SU-DHL-6 (cell line): ENCODE results near the gene GNGT1.

Experiments used
- H2AFZ ChIP-seq: fragments of 200-600 bp; sonication (generic); 2 replicates; pipeline ENCODE4 v1.6.1; 2014; ENCODE audit warnings: low read depth, mild to moderate bottlenecking, moderate library complexity, mixed read lengths, antibody characterized with exemption, low read length; ENCODE audit not compliant: severe bottlenecking
- H3F3A ChIP-seq: fragments of 200-600 bp; shearing (Covaris generic); 2 replicates; pipeline ENCODE4 v1.6.0; 2016; ENCODE audit warnings: antibody characterized with exemption, mild to moderate bottlenecking; ENCODE audit not compliant: insufficient read depth
- H3K27ac ChIP-seq: fragments of 200-600 bp; sonication (generic); 2 replicates; pipeline ENCODE4 v1.5.1; 2016; ENCODE audit warnings: low read depth, mild to moderate bottlenecking, low read length, moderate library complexity, mixed read lengths
- H3K27me3 ChIP-seq: fragments of 200-600 bp; sonication (generic), shearing (Covaris generic); 2 replicates; pipeline ENCODE4 v1.6.0; 2014; ENCODE audit warnings: mild to moderate bottlenecking, low read length
- H3K36me3 ChIP-seq: fragments of 200-600 bp; sonication (generic); 2 replicates; pipeline ENCODE4 v1.6.1; 2014; ENCODE audit warnings: mild to moderate bottlenecking, low read length, mixed read lengths
- H3K4me2 ChIP-seq: fragments of 300-600, 200-600 bp; shearing (Covaris generic), sonication (generic); 2 replicates; pipeline ENCODE4 v1.6.0; 2014; ENCODE audit warnings: low read length, low read depth, mild to moderate bottlenecking; ENCODE audit not compliant: poor library complexity, severe bottlenecking
- H3K4me3 ChIP-seq: fragments of 200-600 bp; sonication (generic); 2 replicates; pipeline ENCODE4 v1.5.1; 2014; ENCODE audit warnings: antibody characterized with exemption, low read length, mild to moderate bottlenecking, mixed read lengths; ENCODE audit not compliant: insufficient read depth, poor library complexity, severe bottlenecking
- H3K79me2 ChIP-seq: fragments of 200-600 bp; sonication (generic); 2 replicates; pipeline ENCODE4 v1.6.1; 2014; ENCODE audit warnings: mild to moderate bottlenecking, low read length, moderate library complexity; ENCODE audit not compliant: insufficient read depth
- H3K9ac ChIP-seq: fragments of 200-600 bp; sonication (generic); 2 replicates; pipeline ENCODE4 v1.7.0; 2014; ENCODE audit warnings: mild to moderate bottlenecking, low read length
- H3K9me2 ChIP-seq: fragments of 200-600 bp; sonication (generic); replicated peaks from 2 replicates; pipeline ENCODE4 v1.6.1; 2014; ENCODE audit warnings: low read length; ENCODE audit not compliant: insufficient read depth
- H3K9me3 ChIP-seq: fragments of 200-600 bp; sonication (generic); 2 replicates; pipeline ENCODE4 v1.6.1; 2014; ENCODE audit warnings: low read length, mixed read lengths; ENCODE audit not compliant: insufficient read depth
- H4K20me1 ChIP-seq: fragments of 200-600 bp; sonication (generic); 2 replicates; pipeline ENCODE4 v1.6.1; 2014; ENCODE audit warnings: low read depth, mild to moderate bottlenecking, antibody characterized with exemption, low read length, moderate library complexity, mixed read lengths
- EZH2phosphoT487 ChIP-seq: fragments of 200-600 bp; sonication (generic), shearing (Covaris generic); conservative IDR thresholded peaks from 2 replicates; pipeline ENCODE4 v1.6.1; 2018; ENCODE audit warnings: mild to moderate bottlenecking, antibody characterized with exemption, low read length, moderate library complexity, mixed read lengths
- TF ChIP-seq, protein P1 (sequence below): fragments of 200-600 bp; sonication (generic); IDR thresholded peaks from one replicate; pipeline ENCODE4 v1.5.1; 2017; ENCODE audit warnings: antibody characterized with exemption, mild to moderate bottlenecking, low read length, moderate library complexity; ENCODE audit not compliant: insufficient read depth, poor library complexity, severe bottlenecking

The GNGT1 gene

DNA sequence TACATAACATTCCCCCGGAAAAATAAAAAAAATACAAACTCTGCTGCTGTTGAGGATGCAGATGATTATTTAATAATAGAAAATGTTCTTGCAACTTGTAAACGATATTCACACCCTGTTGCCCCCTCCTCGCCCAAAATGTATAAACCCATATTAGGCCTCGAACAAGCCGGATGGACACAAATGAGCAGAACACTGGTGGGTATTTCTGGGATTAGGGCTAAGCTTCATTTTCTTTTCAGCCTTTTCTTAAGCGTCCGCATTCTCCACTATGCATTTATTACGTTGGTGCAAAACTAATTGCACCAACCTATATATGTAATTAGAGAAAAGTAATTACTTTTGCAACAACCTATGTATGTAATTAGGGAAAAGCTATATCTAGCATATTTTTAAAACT, 14.8 kb downstream of the GNGT1 start:
- TF ChIP-seq, protein P1, sequence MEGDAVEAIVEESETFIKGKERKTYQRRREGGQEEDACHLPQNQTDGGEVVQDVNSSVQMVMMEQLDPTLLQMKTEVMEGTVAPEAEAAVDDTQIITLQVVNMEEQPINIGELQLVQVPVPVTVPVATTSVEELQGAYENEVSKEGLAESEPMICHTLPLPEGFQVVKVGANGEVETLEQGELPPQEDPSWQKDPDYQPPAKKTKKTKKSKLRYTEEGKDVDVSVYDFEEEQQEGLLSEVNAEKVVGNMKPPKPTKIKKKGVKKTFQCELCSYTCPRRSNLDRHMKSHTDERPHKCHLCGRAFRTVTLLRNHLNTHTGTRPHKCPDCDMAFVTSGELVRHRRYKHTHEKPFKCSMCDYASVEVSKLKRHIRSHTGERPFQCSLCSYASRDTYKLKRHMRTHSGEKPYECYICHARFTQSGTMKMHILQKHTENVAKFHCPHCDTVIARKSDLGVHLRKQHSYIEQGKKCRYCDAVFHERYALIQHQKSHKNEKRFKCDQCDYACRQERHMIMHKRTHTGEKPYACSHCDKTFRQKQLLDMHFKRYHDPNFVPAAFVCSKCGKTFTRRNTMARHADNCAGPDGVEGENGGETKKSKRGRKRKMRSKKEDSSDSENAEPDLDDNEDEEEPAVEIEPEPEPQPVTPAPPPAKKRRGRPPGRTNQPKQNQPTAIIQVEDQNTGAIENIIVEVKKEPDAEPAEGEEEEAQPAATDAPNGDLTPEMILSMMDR, result no peak
- no peak for TF ChIP-seq EZH2phosphoT487
- Histone ChIP-seq H3K4me2 (no peak overlapping the region), H3K79me2 (no peaks in the 10 kb centered on the region), H3K9ac (no peak overlapping the region), H3K27ac (no peak overlapping the region), H3F3A (no peaks in the 10 kb centered on the region), H3K36me3 (no peaks in the 10 kb centered on the region), H3K9me2 (no peaks in the 10 kb centered on the region), H2AFZ (no peak overlapping the region), H3K9me3 (no peaks in the 10 kb centered on the region), H3K27me3 (no peaks in the 10 kb centered on the region), H4K20me1 (no peaks in the 10 kb centered on the region), H3K4me3 (no peak overlapping the region)

DNA sequence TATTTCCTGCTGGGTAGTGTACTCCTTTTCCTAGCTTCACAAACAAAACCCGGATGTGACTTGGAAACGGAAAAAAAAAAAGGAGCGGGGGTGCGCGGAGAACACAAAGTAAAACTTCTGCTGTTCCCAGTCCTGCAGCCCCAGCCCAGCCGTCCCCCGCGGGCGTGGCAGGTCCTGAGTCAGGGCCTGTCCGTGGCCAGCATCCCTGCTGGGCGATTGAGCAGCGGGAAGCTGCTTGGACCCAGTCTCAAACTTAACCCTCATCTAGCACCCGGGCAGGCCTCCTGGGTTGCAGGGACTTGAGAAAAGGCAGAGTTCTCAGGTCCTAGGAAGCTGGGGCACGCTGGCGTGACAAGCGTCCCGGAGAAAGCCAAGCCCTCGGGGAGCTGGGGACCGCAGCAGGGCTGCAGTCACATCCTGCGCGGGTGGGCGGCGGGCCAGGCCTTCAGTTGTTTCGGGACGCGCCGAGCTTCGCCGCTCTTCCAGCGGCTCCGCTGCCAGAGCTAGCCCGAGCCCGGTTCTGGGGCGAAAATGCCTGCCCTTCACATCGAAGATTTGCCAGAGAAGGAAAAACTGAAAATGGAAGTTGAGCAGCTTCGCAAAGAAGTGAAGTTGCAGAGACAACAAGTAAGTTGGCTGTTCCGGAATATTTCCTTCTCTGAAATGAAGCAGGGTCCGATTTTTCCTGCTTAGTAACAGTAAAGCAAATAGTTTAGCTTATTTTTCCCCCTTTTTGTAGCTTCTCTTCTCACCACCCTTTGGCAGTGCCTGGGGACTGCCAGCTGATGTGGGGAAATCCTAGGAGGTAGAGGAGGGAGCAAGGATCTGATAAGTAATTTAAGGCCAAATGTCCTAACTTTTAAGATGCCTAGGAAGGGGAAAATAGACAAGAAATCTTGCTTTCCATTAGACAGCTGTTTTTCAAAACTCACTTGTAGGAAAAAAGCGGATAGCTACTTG, 15.5 kb downstream of the GNGT1 start, which contains the start of gene GNG11:
Gene GNG11, plus strand, starts transcription at position 129 of the 960 bp plus-strand sequence. Its CDS starts 403 bp downstream, at position 532.
- H3K9ac ChIP-seq, result no peak within 1 kb of the TSS
- TF ChIP-seq, protein P1, result no peak
- TF ChIP-seq EZH2phosphoT487, result no peak
- H3K4me3 ChIP-seq, result no peak within 1 kb of the TSS
- H3K9me3 ChIP-seq, result no peaks in the 10 kb centered on the region
- no peaks in the 10 kb centered on the region for H4K20me1 ChIP-seq
- H3K27ac ChIP-seq, result no peak within 1 kb of the TSS
- H3K9me2 ChIP-seq, result no peaks in the 10 kb centered on the region
- no peaks in the 10 kb centered on the region for H3K79me2 ChIP-seq
- H3K36me3 ChIP-seq, result no peaks in the 10 kb centered on the region
- H3K4me2 ChIP-seq, result no peak within 1 kb of the TSS
- no peaks in the 10 kb centered on the region for H3F3A ChIP-seq
- H2AFZ ChIP-seq, result no peak within 1 kb of the TSS
- no peaks in the 10 kb centered on the region for H3K27me3 ChIP-seq

DNA sequence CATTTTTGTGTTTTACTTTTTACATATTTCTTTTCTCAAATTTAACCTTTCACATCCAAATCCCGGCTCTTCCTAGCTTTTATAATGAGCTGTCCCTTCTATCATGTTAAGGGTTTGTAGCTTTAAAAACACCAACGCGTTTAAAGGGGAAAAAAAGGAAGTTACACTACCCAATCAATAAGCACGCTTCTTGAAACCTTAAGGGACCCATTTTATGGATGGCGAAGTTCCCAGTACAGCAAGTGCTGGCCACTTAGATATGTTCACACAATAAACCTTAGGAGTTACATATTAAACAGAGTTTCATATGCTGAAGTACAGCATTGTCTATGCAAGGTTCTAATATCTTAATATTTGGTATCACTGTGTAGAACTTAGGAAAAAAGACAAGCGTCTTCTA, 16.9 kb downstream of the GNGT1 start:
- H4K20me1 ChIP-seq, result no peaks in the 10 kb centered on the region
- no peak overlapping the region for H3K27ac ChIP-seq
- H3K4me2 ChIP-seq, result no peak overlapping the region
- H3K4me3 ChIP-seq, result no peak overlapping the region
- H3K36me3 ChIP-seq, result no peaks in the 10 kb centered on the region
- no peaks in the 10 kb centered on the region for H3K79me2 ChIP-seq
- H3K9ac ChIP-seq, result no peak overlapping the region
- no peaks in the 10 kb centered on the region for H3K9me2 ChIP-seq
- no peaks in the 10 kb centered on the region for H3K27me3 ChIP-seq
- no peak for TF ChIP-seq EZH2phosphoT487
- H3F3A ChIP-seq, result no peaks in the 10 kb centered on the region
- no peaks in the 10 kb centered on the region for H3K9me3 ChIP-seq
- no peak overlapping the region for H2AFZ ChIP-seq

DNA sequence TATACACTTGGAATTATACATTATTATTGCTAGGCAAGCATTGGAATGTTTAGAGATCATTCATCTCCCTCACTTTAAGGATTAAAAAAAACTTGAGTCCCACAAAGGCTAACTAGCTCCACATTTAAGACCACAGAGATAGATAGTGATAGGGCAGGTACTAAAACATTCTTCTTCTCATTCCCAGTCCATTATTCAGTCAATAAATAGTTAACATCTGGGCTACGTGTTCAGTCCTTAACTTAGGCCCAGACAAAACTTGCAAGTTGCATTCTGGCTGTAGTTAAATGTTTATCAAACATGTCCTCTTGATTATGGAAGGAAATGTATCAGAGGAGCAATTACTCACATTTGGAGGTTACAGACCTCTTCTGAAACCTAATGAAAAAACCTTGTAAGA, 17.6 kb downstream of the GNGT1 start:
- H3K27ac ChIP-seq, result no peak overlapping the region
- no peaks in the 10 kb centered on the region for H3K79me2 ChIP-seq
- H3K4me3 ChIP-seq, result no peak overlapping the region
- H3K9me2 ChIP-seq, result no peaks in the 10 kb centered on the region
- H3F3A ChIP-seq, result no peaks in the 10 kb centered on the region
- no peak overlapping the region for H3K9ac ChIP-seq
- H3K4me2 ChIP-seq, result no peak overlapping the region
- H4K20me1 ChIP-seq, result no peaks in the 10 kb centered on the region
- no peaks in the 10 kb centered on the region for H3K27me3 ChIP-seq
- H2AFZ ChIP-seq, result no peak overlapping the region
- no peak for TF ChIP-seq EZH2phosphoT487
- TF ChIP-seq, protein P1, result no peak
- no peaks in the 10 kb centered on the region for H3K9me3 ChIP-seq
- no peaks in the 10 kb centered on the region for H3K36me3 ChIP-seq
